Jurkat, Clone E6-1 (cell line): ENCODE results near the gene PRICKLE3.
"Not testable (repeated sequence)": the region's sequence is repeated elsewhere in the genome, so short reads cannot be mapped to it uniquely, and the experiment has no call there.

Source experiments
- DNase-seq: peaks from one replicate; pipeline ENCODE4 v3.0.0-alpha.2; 2011; ENCODE audit warnings: low read depth, low spot score
- H3K4me3 ChIP-seq: 2 replicates; pipeline ENCODE4 v1.5.1; 2011; ENCODE audit warnings: mild to moderate bottlenecking, low read length, control low read depth, moderate library complexity

PRICKLE3 gene

DNA sequence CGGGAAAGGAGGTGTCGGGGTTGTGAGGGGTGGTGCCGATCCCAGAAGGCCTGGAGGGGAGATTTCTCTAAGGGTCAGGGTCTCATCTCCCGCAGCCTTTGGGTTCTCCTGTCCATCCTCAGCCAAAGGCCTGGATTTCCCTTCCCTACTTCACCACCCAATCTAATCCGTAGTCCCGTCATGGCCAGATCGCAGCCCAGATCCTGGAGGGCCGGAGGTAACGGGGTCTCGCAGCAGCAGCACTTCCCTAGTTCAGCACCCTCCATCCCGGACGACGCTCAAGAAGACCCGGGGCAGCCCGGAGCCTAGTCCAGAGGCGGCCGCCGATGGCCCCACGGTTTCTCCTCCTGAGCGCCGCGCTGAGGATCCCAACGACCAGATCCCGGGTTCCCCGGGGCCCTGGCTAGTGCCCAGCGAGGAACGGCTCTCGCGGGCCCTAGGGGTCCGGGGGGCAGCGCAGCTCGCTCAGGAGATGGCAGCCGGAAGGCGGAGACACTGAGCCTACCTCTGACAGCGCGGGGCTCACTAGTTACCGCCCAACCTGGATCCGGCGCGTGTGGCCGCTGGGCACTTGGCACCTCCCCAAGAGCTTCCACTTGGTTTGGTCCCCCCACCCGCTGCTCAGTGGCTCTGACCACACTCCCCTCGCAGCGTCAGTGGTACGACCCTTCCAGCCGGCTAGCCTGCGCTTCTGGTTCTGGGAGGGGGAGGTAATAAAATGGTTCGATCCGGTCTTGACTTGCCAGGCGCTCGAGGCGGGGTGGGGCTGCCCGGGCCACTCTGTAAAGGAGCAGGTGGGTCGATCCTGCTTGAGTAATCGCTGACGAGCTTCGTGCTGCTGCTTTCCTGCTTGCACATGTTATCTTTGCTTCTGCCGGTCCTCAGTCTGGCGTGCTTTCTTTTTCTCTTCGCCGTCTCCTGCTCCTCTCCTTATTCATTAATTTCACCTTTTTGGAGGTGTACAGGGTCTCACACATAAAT is 20.0 kb downstream of the PRICKLE3 start:
- DNase-seq: peak; percentile 45
- H3K4me3 ChIP-seq: peak overlapping the region; percentile 35

DNA sequence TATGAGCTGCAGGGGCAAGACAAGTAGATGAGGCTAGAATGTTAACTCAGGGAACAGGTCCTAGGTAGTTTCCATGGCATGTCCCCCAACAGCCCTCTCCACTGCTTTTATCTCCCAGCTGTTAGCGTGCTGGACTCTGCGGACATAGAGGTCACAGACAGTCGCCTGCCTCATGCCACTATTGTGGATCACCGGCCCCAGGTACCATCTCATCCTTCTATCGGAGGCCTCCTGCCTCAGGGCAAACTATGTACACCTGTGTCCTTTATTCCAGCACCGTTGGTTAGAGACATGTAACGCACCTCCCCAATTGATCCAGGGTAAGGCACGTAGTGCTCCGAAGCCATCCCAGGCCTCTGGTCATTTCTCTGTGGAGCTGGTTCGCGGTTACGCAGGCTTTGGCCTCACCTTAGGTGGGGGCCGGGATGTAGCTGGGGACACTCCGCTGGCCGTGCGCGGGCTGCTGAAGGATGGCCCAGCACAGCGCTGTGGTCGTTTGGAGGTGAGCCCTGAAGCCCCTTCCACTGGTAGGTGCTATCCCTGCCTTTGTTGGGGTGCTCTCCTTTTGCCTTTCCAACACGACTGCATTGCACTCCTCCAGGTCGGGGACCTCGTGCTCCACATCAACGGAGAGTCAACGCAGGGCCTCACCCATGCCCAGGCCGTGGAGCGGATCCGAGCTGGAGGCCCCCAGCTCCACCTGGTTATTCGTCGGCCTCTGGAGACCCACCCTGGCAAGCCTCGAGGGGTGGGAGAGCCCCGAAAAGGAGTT is 21.4 kb downstream of the PRICKLE3 start:
- H3K4me3 ChIP-seq: no peak overlapping the region
- DNase-seq: no peak

DNA sequence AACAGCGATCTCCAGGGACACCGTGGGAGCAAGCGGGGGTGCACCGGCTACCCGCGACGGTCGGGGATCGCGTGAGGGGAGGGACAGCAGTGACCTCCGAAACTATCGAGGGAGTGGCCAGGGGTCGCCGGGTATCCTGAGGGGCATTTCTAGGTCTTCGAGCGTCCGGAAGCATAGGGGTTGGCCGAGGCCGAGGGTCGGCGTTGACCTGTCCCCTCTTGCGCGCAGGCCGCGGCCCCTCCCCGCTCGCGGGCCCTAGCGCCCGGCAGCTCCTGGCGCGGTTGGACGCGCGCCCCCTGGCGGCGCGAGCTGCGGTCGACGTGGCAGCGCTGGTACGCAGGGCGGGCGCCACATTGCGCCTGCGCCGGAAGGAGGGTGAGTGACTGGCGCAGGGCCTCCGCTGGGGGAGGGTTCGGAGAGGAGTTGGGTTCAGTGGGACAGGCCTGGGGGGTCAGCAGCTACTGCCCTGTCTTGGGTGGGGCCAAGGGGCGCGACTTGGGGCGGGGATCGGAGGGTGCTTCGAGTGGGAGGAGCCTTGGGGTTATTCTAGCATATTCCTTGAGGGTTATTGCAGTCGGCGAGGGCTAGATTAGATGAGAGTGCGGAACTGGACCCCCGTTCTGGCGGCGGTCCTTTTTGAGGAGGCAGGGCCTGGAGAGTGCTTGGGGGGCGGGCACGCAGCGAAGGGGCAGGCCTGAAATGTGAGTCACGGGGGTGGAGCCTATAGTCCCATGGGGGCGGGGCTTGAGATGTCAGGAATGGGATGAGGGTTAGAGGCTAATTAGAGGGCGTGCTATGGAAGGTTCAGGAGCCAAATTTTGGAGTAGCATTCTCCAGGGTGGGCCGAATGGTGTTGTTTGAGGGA is 22.4 kb downstream of the PRICKLE3 start:
- peak overlapping the region; percentile 49 for H3K4me3 ChIP-seq
- DNase-seq: peak; percentile 57

DNA sequence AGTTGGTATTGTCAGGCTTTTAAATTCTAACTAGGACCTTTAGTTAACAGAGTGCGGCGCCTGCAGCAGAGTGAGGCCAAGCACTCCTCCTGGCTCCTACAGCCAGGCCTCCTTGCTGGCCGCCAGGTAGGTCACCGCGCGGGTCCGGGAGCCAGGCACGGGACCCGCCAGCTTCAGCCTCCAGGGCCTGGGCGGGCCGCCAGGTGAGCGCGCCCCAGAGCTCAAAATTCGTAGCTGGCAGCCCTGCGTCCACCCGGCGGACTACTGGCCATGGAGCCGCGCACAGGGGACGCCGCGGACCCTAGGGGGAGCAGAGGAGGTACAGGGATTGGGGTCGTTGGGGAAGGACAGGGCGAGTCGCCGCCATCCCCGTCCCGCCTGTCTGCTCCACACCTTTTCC is 23.6 kb downstream of the PRICKLE3 start, which contains the start of gene MAGIX:
TSS of gene MAGIX (plus strand) at position 139 of the 400 bp plus-strand sequence. CDS start at position 271, 132 bp downstream.
- no peak for DNase-seq
- peak within 1 kb of the TSS; percentile 27 for H3K4me3 ChIP-seq

DNA sequence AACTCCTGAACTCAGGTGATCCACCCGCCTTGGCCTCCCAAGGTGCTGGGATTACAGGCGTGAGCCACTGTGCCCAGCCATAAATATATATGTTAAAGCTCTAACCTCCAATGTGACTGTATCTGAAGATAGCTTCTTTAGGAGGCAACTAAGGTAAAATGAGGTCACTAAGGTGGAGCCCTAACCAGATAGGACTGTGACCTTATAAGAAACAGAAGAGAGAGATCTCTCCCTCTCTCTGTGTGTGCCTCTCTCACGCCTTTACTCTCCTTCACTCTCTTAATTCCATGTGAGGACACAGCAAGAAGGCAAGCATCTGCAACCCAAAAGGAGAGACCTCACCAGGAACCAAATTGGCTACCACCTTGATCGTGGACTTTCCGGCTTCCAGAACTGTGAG is 24.5 kb downstream of the PRICKLE3 start:
- no peak for DNase-seq

DNA sequence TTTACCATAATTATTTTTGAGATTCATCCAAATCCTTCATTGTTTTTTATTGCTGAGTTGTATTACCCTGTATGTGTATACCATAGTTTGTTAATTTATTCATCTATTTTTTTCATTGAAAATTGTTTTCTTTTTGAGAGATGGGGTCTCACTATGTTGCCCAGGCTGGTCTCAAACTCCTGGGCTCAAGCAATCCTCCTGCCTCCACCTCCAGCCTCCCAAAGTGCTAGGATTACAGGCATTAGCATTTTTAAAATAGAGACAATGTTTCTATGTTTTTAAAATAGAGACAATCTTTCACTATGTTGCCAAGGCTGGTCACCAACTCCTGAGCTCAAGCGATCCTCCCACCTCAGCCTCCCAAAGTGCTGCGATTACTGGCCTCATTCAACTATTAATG is 25.3 kb downstream of the PRICKLE3 start:
- H3K4me3 ChIP-seq: no peak overlapping the region
- no peak for DNase-seq

More for the DNA sequence above, 24.5 kb downstream of the PRICKLE3 start:
- no peak overlapping the region for H3K4me3 ChIP-seq

DNA sequence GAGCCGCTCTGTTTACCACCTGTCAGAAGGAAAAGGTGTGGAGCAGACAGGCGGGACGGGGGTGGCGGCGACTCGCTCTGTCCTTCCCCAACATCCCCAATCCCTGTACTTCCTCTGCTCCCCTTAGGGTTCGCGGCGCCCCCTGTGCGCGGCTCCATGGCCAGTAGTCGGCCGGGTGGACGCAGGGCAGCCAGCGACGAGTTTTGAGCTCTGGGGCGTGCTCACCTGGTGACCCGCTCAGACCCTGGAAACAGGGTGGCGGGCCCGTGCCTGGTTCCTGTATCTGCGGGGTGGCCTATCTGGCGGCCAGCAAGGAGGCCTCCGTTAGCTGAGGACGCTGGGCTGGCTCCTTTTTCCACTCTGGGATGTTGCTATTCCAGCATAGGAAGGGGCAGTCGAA is 29.0 kb downstream of the PRICKLE3 start:
- H3K4me3 ChIP-seq: no peak overlapping the region
- no peak for DNase-seq

DNA sequence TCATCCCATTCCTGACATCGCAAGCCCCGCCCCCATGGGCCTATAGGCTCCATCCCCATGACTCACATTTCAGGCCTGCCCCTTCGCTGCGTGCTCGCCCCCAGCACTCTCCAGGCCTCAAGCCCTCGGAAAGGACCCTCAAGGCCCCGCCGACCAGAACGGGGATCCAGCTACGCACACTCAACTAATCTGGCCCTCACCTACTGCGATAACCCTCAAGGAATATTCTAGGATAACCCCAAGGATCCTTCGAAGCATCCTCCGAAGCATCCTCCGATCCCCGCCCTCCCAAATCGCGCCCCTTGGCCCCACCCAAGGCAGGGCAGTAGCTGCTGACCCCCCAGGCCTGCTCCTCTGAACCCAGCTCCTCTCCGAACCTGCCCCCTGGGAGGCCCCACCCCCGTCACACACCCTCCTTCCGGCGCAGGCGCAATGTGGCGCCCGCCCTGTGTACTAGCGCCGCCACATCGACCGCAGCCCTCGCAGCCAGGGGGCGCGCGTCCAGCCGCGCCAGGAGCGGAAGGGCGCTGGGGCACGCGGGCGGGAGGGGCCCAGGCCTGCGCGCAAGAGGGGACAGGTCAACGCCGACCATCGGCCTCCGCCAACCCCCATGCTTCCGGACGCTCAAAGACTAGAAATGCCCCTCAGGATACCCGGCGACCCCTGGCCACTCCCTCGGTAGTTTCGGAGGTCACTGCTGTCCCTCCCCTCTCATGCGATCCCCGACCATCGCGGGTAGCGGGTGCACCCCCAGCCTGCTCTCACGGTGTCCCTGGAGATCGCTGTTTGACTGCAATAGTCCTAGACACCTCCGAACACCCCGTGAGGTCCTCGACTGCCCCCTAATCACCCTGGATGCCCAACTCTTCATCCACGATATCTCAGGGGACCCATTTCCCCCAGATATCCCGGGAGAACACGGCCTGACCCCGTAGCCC is 30.0 kb downstream of the PRICKLE3 start:
- H3K4me3 ChIP-seq: peak overlapping the region; percentile 63
- peak; percentile 67 for DNase-seq

DNA sequence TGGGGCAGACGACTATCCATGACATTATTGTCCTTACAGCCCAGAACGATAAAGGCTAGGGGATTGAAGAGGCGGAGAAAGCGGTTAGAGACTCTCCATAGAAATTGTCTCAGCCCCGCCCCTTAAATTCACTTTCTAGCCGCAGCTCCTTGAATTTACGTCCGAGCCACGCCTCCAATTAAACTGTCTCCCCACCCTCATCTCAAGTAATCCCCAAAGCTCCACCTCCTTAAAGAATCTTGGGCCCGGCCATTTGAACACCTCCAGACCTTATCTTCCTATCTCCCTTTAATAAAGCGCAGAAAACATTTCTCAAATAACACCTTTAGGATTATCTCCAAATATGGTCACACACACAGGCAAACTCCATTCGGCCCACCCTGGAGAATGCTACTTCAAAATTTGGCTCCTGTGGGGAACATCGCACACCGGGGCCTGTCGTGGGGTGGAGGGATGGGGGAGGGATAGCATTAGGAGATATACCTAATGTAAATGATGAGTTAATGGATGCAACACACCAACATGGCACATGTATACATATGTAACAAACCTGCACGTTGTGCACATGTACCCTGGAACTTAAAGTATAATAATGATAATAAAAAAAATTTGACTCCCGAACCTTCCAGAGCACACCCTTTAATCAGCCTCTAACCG is 30.8 kb downstream of the PRICKLE3 start:
- H3K4me3 ChIP-seq: peak overlapping the region; percentile 63
- DNase-seq: peak; percentile 79

DNA sequence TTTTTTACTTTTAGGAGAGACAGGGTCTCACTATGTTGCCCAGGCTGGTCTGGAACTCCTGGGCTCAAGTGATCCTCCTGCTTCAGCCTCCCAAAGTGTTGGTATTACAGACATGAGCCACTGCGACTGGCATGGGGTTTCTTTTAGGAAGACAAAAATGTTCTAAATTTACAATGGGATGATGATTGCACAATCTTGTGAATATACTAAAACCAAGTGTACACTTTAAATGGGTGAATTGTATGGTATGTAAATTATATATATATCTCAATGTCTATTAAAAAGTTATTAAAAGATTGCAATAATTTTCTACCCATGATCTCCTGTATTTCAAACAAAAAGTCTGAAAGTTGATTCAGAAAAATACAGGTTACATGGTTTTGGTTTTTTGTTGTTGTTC is 32.7 kb downstream of the PRICKLE3 start:
- no peak overlapping the region for H3K4me3 ChIP-seq
- no peak for DNase-seq

DNA sequence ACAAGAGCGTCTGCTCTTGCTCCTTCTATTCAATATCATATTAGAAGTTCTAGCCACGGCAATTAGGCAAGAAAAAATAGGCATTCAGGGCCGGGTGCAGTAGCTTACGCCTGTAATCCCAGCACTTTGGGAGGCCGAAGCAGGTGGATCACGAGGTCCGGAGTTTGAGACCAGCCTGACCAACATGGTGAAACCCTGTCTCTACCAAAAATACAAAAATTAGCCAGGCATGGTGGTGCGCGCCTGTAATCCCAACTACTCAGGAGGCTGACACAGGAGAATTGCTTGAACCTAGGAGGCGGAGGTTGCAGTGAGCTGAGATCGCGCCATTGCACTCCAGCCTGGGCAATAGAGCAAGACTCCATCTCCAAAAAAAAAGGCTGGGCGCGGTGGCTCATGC is 36.9 kb downstream of the PRICKLE3 start:
- not testable (repeated sequence) for H3K4me3 ChIP-seq, DNase-seq

DNA sequence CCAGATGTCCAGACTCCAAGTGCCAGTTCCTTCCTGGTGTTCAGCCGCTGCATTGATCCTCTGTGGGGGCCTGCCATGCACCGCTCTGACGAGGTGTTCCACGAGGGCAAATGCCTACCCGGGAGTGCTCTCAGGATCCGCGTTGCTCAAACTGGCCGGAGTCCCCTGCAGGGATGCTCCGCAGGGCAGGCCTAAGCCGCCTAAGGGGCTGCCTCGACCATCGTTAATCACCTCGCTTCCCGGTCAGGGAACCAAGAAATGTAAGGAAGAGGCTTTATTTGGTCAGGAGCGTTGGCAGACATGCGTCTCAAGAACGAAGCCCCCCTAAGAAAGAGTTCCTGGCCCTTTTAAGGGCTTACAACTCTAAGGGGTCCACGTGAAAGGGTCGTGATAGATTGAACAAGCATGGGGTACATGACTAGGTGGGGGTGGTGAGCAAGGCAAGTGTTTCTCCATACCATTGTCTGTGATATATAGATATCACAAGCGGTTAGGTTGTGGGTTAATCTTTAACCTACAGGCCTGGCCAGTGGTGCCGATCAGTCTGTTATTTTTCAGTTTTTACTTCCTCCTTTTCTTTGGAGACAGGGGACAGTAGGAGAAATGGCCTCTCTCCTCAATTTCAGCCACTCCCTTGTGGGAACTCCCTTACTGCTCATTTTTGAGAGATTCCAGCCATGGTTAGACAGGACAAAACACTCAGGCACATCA is 37.6 kb downstream of the PRICKLE3 start:
- not testable (repeated sequence) for DNase-seq, H3K4me3 ChIP-seq

DNA sequence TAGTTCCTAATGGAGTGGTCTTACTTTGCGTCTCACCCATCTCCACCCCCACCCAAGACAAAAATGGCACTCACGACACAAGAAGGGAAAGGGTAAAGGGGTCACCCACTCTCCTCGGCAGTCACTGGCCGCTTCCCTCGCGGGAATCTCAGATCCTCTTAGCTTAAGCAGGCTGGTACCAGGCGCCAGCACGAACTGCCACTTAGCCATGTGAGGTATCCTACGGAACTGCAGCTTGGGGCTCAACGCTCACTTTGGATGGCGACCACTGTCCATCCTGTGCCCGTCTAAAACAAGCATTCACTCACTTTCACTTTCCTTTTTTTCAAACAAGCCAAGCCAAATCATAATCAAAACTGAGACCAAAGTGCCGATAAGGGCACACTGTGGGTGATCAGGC is 38.2 kb downstream of the PRICKLE3 start:
- no peak overlapping the region for H3K4me3 ChIP-seq

DNA sequence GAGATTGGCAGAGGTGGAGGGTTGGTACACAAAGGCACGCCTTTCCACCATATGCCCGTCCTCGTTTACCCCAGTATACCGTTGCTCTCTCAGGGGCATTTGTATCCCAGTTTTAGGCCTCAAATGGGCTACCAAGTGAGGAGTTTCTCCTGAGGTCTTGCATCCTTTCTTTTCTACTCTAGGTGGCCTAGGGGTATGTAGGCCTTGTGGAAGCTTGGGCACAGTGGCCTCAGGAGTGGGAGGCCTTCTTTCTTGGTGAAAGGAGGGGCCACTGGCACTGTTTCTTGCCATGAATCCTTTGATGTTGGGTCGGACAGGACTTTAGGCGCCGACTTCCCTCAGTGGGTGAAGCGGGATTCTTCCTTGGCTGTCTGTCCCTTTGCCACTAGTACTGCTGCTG is 38.9 kb downstream of the PRICKLE3 start:
- no peak for DNase-seq
- H3K4me3 ChIP-seq: no peak overlapping the region

More for the DNA sequence above, 38.2 kb downstream of the PRICKLE3 start:
- no peak for DNase-seq

DNA sequence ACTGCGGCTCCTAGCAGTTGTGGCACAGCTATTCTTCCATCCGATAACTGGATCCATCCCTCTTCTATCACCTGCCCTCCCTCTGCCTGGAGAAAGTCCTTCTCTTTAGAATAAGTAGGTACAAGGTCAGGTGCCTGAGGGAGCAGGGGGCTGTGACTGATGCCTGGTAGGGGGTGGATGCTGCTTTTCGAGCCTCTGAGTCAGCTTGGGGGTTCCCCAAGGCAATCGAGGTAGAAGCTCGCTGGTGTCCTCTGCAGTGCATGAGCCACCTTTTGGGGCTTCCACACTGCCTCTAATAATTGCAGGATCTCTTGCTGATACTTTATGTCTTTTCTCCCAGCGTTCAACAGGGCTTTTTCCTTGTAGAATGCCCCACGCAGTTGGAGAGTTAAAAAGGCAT is 43.0 kb downstream of the PRICKLE3 start:
- not testable (repeated sequence) for H3K4me3 ChIP-seq, DNase-seq

DNA sequence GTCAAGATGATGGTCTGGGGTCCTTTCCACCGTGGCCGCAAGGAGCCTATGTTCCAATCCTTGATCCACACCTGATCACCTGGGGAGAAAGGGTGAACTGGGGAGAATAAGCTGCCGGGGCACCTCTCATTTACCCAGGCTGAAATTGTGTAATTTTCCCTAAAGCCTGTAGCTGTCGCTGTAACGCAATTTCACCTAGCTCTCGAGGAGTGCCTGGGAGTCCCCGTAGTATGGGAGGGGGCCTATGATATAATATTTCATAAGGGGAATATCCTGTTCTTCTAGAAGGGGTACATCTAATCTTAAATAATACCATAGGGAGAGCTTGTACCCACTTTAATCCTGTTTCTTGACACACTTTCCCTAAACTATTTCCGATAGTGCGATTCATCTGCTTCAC is 43.9 kb downstream of the PRICKLE3 start:
- not testable (repeated sequence) for DNase-seq, H3K4me3 ChIP-seq

DNA sequence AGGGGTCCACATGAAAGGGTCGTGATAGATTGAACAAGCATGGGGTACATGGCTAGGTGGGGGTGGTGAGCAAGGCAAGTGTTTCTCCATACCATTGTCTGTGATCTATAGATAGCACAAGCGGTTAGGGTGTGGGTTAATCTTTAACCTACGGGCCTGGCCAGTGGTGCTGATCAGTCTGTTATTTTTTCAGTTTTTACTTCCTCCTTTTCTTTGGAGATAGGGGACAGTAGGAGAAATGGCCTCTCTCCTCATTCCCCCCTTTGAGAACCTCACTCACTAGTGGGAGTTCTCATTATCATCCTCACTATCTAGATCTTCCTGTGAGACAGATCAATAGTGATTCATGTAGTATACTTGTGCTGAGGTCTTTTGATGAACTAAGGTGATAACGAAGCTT is 46.5 kb downstream of the PRICKLE3 start:
- no peak for DNase-seq

More for the DNA sequence above, 46.5 kb downstream of the PRICKLE3 start:
- no peak overlapping the region for H3K4me3 ChIP-seq
